ENCODE measurements around the gene LGI4.

LGI4 gene

DNA sequence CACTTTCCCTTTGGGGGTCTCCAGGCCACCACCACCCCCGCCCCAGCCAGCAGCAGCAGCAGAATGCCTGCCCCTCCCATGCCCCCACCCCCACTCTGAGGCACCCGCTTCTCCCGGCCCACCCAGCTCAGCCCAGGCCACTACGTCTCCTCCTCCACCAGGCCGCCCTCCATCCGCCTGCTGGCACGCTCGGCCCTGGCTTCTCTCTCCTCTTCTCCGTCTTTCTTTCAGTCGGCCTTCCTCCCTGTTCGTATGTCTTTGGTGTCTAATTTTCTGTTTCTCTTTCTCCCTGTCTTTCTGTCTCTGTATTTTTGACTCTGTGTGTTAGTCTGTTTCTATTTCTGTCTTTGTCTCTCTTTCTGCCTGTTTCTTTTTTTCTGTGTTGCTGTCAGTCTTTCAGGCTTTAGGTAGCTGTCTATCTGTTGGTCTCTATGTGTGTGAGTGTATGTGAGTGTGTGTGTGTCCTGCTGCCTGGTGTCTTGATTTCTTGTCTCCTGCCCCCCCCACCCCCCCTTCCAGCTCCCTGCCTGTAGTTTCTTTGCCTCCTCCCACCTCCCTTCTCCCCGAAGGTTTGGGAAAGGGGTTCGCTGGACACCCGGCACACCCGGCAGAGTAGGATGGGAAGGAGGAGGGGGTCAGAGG, at the start of gene LGI4:
Gene LGI4, minus strand, starts transcription at position 459 of the 642 bp plus-strand sequence. Its CDS starts 379 bp downstream, at position 80.
- no peak for DNase-seq

DNA sequence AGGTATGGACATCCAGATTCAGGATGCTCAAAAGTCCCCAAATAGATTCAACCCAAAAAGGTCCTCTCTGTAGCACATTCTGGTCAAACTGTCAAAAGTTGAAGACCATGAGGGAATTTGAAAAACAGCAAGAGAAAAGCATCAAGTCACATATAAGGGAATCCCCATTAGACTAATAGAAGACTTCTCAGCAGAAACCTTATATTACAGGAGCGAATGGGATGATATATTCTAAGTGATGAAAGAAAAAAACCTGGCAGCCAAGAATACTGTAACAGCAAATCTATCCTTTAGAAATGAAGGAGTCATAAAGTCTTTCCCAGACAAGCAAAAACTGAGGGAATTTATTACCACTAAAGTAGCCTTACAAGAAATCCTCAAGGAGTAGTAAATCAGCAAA, 49.4 kb upstream of the LGI4 start:
- no peak for DNase-seq

DNA sequence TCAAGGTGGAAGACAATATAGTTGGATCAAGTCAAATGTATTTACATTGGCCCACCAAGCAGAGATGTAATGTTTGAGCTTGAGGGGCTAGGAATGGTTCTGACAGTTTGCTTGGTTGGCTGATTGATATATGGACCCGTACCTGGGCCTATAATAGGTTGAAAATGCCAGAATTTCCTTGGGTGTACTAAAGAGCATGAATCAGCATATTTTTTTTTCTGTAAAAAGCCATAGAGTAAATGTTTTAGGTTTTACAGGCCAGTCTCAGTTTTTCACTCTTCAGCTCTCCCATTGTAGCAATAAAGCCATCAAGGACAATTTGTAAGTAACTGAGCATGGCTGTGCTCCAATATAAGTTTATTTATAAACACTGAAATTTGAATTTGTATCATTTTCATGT, 46.5 kb upstream of the LGI4 start:
- no peak for DNase-seq

DNA sequence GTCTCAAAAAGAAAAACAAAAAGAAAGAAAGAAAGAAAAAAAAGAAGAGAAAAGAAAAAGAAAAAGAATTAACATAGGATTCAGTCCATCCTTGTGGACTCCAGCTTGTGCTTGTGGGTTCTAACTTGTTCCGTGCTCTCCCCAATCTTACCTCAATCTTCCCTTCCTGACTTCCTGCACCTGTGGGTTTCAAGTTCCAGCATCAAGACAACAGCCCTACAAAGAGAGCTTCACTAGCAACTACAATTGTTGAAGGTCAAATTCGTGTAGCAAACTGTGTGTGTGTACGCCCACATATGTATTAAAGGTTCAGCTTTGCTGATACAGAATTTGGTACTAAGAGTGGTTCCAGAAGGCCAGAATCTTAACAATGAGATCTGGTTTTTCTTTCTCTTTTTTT, 45.0 kb upstream of the LGI4 start:
- DNase-seq: no peak

DNA sequence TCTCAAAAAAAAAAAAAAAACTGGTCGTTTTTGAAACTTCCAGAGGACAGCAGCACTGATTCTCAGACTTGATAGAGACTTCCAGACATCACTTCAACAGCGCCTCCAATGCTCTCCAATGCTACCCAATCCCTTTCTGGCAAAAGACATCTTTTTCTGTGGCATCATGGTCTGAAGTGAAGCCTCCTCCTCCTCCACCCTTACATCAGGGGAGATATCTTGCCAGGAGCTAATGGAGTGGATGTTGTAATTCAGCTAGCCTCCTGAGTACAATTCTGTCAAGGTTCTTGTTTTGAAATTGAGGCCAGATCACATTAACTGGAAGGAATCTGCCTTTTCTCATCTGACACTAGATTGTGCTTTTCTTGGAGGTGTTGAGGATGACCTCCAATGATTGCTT, 43.8 kb upstream of the LGI4 start:
- no peak for DNase-seq

DNA sequence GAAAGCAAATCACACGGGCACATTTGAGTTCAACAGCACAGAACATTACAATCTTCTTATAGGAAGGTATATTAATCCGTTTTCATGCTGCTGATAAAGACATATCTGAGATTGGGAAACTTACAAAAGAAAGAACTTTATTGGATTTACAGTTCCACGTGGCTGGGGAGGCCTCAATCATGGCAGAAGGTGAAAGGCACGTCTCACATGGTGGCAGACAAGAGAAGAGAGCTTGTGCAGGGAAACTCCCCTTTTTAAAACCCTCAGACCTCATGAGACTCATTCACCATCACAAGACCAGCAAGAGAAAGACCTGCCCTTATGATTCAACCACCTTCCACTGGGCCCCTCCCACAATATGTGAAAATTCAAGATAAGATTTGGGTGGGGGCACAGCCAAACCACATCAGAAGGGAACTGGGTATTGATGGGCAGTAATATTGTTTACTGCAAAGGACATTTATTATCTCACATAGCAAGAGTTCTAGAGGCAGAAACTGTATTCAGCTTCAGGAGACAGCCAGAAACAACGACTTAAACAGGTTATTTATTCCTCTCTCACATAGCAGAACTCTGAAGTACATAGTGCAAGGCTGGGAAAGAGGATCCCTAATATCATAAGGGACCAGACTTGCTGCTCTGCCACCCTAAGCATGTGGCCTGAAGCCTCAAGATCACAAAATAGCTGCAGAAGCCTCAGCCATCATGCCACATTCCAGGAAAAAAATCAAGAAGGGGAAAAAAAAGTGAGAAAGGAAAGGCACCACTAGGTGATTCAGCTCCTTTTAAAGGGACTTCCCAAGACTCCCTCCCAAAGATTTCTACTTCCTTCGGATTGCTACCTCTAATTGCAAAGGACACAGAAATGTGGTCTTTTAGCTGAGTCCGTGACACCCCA, 42.8 kb upstream of the LGI4 start:
- no peak for DNase-seq

DNA sequence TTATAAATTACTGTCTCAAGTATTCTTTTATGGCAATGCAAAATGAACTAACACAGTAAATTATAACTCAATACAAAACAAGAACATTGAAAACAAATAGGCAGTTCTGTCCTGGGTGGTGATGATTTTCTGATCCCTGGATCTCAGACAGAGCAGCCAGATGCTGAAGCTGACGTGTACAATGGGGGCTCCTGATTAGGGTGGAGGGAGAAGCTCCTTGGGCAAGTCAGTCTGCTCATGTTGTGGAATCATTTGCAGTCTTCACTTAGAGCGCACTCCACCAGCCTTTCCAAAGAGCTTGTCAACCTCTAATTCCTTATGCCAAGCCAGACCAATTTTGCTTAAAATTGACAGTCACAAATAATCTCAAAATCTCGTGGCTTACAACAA, 41.3 kb upstream of the LGI4 start:
- DNase-seq: no peak

DNA sequence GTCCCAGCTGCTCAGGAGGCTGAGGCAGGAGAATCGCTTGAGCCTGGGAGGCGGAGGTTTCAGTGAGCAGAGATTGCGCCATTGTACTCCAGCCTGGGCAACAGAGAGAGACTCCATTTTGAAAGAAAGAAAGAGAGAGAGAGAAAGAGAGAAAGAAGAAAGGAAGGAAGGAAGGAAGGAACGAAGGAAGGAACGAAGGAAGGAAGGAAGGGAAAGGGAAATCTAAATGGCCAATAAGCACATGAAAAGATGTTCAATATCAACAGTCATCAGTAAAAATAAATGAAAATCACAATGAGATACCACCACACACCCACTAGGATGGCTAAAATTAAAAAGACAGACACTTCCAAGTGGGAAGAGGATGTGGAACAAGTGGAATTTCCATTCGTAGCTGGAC, 39.4 kb upstream of the LGI4 start:
- no peak for DNase-seq

DNA sequence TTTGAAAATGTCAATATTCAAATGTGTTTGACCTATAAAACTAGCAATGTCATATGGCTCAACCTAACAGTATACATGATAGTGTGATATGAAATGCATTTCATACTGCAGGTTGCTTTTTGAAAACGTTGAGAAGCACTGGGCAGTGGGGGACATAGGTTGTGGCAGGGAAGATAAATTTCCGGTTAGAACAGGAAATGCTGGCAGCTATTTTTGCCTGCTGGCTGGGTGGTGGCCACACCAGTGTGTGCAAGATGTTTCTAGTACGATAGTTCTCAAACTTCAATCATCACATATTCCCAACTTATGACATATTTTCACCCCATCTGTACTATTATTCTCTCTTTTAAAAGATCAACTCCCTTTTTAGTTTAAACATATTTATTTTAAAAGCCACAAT, 36.9 kb upstream of the LGI4 start:
- DNase-seq: no peak

DNA sequence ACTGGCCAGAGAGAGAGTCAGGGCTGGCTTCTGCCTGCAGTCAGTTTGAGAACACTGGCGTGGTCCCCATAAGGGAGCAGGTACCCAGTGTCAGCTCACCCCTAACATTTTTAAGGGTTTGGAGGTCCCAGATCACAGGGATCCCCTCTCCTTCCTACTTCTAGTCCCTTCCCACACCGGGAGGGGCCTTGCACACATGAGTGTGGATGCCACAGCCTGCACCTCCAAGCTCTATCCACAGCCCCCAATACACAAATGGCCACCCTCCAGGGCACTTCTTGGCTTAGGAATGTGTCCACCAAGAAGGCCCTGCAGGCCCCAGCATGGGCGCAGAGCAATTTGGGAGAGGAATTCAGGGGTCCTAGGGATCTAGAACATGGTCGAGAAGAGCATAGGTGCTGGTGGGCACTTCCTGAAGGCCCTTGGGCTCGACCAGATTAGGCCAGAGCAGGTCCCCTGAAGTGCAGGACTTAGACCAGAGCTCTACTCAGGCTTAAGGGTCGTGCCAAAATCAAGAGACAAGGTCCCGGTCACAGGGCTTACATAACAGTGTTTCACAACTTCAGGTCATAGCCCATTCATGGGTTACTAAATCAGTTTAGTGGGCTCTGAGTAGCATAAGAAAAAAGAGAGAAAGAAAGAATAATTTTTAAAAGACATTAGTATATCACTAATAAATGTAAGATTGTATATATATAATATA, 35.7 kb upstream of the LGI4 start:
- no peak for DNase-seq

DNA sequence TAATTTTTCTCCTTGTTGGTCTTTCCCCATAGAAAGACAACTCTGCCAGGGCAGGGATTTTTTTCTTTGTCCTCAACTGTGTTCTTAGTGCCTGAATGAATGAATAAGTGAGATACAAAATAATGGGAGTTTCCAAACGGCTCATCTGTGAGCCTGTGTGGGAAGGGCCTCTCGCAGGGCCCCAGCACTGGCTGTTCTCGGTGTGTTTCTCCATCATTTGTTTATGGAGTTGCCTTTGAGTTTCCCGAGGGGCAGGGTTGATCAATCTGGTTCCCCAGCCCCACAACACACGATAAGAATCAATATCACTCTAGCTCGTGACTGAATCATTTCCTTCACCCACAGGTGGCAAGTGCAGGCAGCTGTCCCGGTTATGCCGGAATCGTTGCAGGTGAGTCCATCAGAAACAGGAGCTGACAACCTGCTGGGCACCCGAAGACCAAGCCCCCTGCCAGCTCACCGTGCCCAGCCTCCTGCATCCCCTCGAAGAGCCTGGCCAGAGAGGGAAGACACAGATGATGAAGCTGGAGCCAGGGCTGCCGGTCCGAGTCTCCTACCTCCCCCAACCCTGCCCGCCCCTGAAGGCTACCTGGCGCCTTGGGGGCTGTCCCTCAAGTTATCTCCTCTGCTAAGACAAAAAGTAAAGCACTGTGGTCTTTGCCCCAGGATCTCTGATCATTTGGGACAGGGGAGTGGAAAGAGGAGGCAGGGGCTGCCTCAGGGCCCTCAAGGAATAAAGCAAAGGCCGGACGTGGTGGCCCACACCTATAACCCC, 34.5 kb upstream of the LGI4 start:
- no peak for DNase-seq

DNA sequence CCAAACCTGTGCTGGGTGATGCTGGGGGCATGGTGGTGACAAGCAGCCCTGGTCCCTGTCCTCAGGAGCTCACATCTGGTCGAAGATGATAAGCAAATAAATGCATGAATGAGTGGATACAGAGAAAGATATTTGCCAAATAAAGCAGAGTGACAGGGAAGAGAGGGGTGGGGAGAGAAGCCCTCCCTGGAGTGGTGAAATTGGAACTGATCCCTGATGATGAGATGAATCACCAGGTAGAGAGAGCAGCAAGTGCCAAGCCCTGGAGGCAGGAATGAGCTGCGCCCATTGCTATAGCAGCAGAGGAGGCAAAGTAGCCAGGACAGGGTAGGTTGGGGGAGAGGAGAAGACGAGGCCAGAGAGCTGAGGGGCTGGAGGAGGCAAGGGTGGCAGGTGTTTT, 33.3 kb upstream of the LGI4 start:
- no peak for DNase-seq

DNA sequence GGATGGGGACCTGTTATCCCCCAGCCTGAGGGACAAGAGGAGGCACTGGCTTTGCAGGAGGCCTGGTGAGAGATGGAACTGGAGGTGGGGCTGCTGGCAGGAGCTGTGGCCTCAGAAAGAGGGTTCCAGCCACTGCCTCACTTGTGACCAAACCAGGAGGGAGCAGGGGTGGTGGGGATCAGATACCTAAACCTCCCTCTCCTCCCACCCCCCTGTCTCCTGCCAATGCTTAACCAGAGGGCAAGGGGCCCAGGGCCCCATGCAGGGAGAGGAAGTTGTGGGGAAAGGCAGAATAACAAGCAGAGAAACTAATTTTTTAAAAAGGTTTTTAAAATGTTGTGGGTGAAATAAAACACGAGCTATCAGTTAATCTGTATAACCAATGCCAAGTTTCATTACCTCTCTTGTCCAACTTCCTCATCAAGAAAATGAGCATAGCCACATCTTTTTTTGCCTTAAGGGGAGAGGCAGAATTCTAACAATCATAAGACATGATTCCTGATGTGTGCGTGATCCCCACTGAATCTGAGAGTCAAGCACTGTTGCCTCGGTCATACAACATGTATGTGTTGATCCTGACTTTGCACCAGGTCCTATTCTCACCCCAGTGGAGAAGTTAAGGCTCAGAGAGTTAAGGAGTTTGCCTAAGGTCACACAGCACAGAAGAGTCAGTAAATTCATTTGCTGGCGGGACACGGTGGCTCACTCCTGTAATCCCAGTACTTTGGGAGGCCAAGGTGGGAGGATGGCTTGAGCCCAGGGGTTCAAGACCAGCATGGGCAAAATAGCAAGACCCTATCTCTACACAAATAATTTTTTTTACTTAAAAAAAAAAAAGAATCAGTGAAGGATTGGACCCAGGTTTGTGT, 32.6 kb upstream of the LGI4 start:
- no peak for DNase-seq

DNA sequence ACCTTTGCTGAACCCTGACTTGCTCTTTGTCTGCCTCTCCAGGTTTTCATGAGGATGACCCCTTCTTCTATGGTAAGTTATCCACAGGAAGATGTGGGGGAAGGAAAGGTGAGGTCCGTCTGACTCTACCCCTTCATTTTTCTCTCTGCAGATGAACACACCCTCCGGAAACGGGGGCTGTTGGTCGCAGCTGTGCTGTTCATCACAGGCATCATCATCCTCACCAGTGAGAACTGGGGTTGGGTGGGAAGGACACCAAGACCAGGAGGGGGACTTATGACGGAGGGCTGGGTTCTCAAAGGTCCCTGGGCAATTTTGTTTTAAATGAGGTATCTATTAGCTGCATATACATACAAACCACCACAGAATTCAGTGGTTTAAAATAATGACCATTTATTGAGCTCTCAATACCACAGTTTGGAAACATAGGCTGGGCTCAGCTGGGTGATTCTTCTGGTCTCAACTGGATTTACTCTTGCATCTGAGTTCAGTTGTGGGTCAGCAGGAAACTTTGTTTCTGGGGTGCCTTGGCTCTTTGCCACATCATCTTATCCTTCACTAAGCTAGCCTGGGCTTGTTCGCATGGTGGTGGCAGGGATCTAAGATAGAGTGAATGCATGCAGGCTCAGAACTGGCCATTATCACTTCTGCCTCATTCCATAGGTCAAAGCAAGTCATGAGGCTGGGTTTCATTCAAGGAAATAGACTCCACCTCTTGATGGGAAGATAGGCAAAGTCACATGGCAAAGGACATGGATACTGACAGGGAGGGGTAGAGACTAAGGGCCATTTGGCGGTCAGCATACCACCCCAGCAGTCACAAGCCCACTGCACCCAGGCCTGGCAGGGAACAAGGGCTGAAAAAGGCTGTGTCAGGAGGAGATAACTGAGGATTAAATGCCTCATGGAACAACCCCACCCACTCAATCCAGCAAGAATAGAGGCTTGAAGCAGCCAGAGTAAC, 31.5 kb upstream of the LGI4 start:
- DNase-seq: no peak

DNA sequence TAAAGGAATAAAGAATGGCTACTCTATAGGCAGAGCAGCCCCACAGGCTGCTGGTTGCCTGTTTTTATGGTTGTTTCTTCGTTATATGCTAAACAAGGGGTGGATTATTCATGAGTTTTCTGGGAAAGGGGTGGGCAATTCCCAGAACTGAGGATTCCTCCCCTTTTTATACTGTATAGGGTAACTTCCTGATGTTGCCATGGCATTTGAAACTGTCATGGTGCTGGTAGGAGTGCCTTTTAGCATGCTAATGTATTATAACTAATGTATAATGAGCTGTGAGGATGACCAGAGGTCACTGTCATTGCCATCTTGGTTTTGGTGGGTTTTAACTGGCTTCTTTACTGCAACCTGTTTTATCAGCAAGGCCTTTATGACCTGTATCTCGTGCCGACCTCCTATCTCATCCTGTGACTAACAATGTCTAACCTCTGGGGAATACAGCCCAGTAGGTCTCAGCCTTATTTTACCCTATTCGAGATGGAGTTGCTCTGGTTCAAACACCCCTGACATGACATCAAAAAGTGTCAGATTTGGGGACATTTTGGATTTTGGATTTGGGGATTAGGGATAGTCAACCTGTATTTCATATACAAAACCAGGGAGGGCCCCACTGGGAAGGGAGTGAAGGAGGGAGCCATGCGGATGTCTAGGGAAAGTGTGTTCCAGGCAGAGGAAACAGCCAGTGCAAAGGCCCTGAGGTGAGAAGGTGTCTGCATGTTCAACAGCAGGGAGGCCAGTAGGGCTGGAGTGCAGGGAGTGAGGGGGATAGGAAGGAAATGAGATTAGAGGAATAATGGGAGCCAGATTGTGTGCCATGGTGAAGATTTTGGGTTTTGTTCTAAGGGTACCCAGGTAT, 30.6 kb upstream of the LGI4 start:
- DNase-seq: no peak

DNA sequence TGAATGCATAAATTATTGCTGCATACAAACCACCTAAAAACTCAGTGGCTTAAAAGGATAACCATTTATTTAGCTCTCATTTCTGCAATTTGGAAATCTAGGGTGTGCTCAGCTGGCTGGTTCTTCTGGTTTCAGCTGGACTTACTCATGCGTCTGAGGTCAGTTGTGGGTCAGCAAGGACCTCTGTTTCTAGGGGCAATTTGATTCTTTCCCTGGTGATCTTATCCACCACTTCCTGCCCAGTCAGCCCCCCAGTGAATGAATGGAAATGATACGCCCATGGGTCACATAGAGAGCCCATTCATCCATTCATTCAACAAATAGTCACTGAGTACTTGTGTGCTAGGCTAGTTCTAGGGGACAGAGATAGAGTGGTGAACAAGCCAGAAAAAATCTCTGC, 29.6 kb upstream of the LGI4 start:
- DNase-seq: no peak

DNA sequence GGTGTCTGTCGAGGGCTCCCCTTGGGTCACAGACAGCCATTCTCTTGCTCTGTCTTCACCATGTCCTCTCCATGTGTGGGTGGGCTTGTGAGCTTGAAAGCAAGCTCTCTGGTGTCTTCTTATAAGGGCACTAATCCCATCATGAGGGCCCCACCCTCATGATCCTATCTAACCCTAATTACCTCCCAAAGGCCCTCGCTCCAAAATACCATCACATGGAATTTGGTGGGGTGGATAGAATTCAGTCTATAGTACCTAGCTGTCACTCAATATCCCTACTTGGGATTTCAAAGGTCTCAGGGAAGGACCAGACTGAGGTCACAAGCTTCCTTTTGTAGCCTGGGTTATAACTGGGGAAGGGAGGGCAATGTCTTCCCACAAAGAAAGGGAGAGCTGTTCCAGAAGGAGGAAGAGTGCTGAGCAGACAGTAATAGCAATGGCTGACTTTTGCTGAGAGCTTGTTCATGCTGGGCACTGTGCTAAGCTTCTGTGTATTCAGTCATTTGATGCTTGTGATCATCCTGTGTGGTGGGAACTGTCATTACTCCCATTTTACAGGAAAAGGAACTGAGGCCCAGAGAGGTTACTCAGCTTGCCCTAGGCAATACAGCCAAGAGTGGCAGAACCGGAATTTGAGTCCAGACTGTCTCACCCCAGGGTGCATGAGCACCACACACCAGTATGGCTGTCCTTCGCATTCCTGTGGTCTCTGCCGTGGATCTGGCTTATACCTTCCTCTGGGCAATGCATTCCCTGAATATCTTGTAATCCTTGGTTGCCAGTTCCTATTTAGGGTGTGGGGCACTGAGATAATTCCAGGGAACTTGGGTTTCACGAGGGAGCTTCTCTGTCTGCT, 27.8 kb upstream of the LGI4 start:
- DNase-seq: no peak

DNA sequence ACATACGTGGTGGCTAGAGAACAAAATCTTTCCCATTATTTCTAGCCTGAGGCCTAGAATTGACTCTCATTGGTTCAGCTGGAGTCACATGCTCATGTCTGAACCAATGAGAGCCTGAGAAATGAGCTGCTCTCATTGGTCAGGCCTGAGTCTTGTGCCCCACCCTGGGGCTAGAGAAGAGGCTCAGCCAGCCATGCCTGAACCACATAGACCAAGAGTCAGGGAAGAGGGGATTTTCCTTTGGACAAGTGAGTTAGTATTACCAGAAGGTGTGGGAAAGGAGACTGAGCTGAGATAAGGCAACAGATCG, 26.5 kb upstream of the LGI4 start:
- DNase-seq: no peak
